Central memory CD8-positive, alpha-beta T cell (primary cell): ENCODE data around the gene ZNF750.

Source experiments
- ATAC-seq: fragments of 150-1000 bp; cut with Tn5 transposase; replicated peaks from 2 replicates; pipeline ENCODE4 v1.10.0; 2022; ENCODE audit warnings: mild to moderate bottlenecking, moderate FRiP score, moderate number of reproducible peaks; ENCODE audit not compliant: poor library complexity, severe bottlenecking; ENCODE audit errors: extremely low read depth
- DNase-seq, 2 donors: peaks; one replicate each; pipeline ENCODE4 v3.0.0; 2021; ENCODE audit warnings: low spot score in 2 of 2
- H3K27ac Mint-ChIP-seq: one replicate; pipeline ENCODE4 v1.8.0; 2022; ENCODE audit warnings: low read depth, mild to moderate bottlenecking, moderate library complexity, mixed read lengths
- H3K27me3 Mint-ChIP-seq: one replicate; pipeline ENCODE4 v1.8.0; 2022; ENCODE audit warnings: mixed read lengths
- H3K36me3 Mint-ChIP-seq: one replicate; pipeline ENCODE4 v1.8.0; 2022; ENCODE audit warnings: mild to moderate bottlenecking, moderate library complexity, mixed read lengths; ENCODE audit not compliant: insufficient read depth
- H3K4me1 Mint-ChIP-seq: one replicate; pipeline ENCODE4 v1.8.0; 2022; ENCODE audit warnings: mixed read lengths
- H3K4me3 Mint-ChIP-seq: one replicate; pipeline ENCODE4 v1.8.0; 2022; ENCODE audit warnings: mild to moderate bottlenecking, moderate library complexity, mixed read lengths
- H3K9me3 Mint-ChIP-seq: one replicate; pipeline ENCODE4 v1.8.0; 2022; ENCODE audit warnings: mixed read lengths

The ZNF750 gene

GRCh38 chr17:82879241-82879640 is 39.4 kb upstream of the ZNF750 start:
- DNase-seq: no peak
- Mint-ChIP-seq H3K27ac (peak overlapping the region; percentile 77), H3K36me3 (peaks cover 21% of the 10 kb centered on the region), H3K4me1 (peaks cover 55% of the 10 kb centered on the region), H3K27me3 (no peaks in the 10 kb centered on the region), H3K9me3 (no peaks in the 10 kb centered on the region), H3K4me3 (no peak overlapping the region)
- ATAC-seq: no peak

- Mint-ChIP-seq H3K9me3 (no peaks in the 10 kb centered on the region), H3K27me3 (no peaks in the 10 kb centered on the region), H3K4me1 (peaks cover 48% of the 10 kb centered on the region), H3K36me3 (peaks cover 15% of the 10 kb centered on the region), H3K27ac (peak overlapping the region; percentile 27), H3K4me3 (no peak overlapping the region)
- DNase-seq (no peak), ATAC-seq (no peak)
Measured at GRCh38 chr17:82878527-82878926, 38.7 kb upstream of the ZNF750 start.

GRCh38 chr17:82876602-82877379 is 37.0 kb upstream of the ZNF750 start:
- no peak for ATAC-seq
- no peak overlapping the region for H3K27ac Mint-ChIP-seq

GRCh38 chr17:82876149-82876548 is 36.3 kb upstream of the ZNF750 start:
- H3K27me3 Mint-ChIP-seq: no peaks in the 10 kb centered on the region
- no peaks in the 10 kb centered on the region for H3K9me3 Mint-ChIP-seq
- peaks cover 26% of the 10 kb centered on the region for H3K4me1 Mint-ChIP-seq
- peaks cover 15% of the 10 kb centered on the region for H3K36me3 Mint-ChIP-seq
- no peak overlapping the region for H3K4me3 Mint-ChIP-seq
- DNase-seq (no peak), ATAC-seq (no peak)
- no peak overlapping the region for H3K27ac Mint-ChIP-seq

More at GRCh38 chr17:82876602-82877379, 37.0 kb upstream of the ZNF750 start:
- no peaks in the 10 kb centered on the region for H3K27me3 Mint-ChIP-seq
- peaks cover 13% of the 10 kb centered on the region for H3K36me3 Mint-ChIP-seq
- DNase-seq: no peak
- no peaks in the 10 kb centered on the region for H3K9me3 Mint-ChIP-seq
- no peak overlapping the region for H3K4me3 Mint-ChIP-seq
- peaks cover 31% of the 10 kb centered on the region for H3K4me1 Mint-ChIP-seq

- Mint-ChIP-seq H3K4me1 (peaks cover 23% of the 10 kb centered on the region), H3K9me3 (no peaks in the 10 kb centered on the region), H3K4me3 (no peak overlapping the region), H3K27me3 (no peaks in the 10 kb centered on the region), H3K27ac (no peak overlapping the region), H3K36me3 (peaks cover 17% of the 10 kb centered on the region)
- DNase-seq (no peak), ATAC-seq (no peak)
Measured at GRCh38 chr17:82875407-82875856, 35.6 kb upstream of the ZNF750 start.

- Mint-ChIP-seq H3K4me1 (peaks cover 11% of the 10 kb centered on the region), H3K27me3 (no peaks in the 10 kb centered on the region), H3K27ac (no peak overlapping the region), H3K36me3 (peaks cover 19% of the 10 kb centered on the region), H3K9me3 (no peaks in the 10 kb centered on the region), H3K4me3 (no peak overlapping the region)
- DNase-seq (no peak), ATAC-seq (no peak)
Measured at GRCh38 chr17:82874011-82874835, 34.4 kb upstream of the ZNF750 start.

- no peaks in the 10 kb centered on the region for H3K9me3 Mint-ChIP-seq
- H3K4me1 Mint-ChIP-seq: peaks cover 8% of the 10 kb centered on the region
- H3K27ac Mint-ChIP-seq: no peak overlapping the region
- H3K4me3 Mint-ChIP-seq: no peak overlapping the region
- H3K27me3 Mint-ChIP-seq: no peaks in the 10 kb centered on the region
- H3K36me3 Mint-ChIP-seq: peaks cover 17% of the 10 kb centered on the region
- DNase-seq: no peak
- ATAC-seq: no peak
Measured at GRCh38 chr17:82873521-82873920, 33.7 kb upstream of the ZNF750 start.

- no peak overlapping the region for H3K4me3 Mint-ChIP-seq
- DNase-seq (no peak), ATAC-seq (no peak)
- peaks cover 8% of the 10 kb centered on the region for H3K4me1 Mint-ChIP-seq
- no peaks in the 10 kb centered on the region for H3K27me3 Mint-ChIP-seq
- no peaks in the 10 kb centered on the region for H3K9me3 Mint-ChIP-seq
- H3K36me3 Mint-ChIP-seq: peaks cover 17% of the 10 kb centered on the region
- H3K27ac Mint-ChIP-seq: no peak overlapping the region
Measured at GRCh38 chr17:82872591-82873520, 33.0 kb upstream of the ZNF750 start.

- no peaks in the 10 kb centered on the region for H3K9me3 Mint-ChIP-seq
- no peak overlapping the region for H3K27ac Mint-ChIP-seq
- no peaks in the 10 kb centered on the region for H3K27me3 Mint-ChIP-seq
- no peak overlapping the region for H3K4me3 Mint-ChIP-seq
- DNase-seq (no peak), ATAC-seq (no peak)
- peaks cover 17% of the 10 kb centered on the region for H3K36me3 Mint-ChIP-seq
- peaks cover 12% of the 10 kb centered on the region for H3K4me1 Mint-ChIP-seq
Measured at GRCh38 chr17:82871776-82872561, 32.1 kb upstream of the ZNF750 start.

GRCh38 chr17:82871056-82871775 is 31.4 kb upstream of the ZNF750 start:
- Mint-ChIP-seq H3K9me3 (no peaks in the 10 kb centered on the region), H3K27me3 (no peaks in the 10 kb centered on the region), H3K4me3 (no peak overlapping the region), H3K4me1 (peaks cover 12% of the 10 kb centered on the region), H3K27ac (no peak overlapping the region), H3K36me3 (peaks cover 17% of the 10 kb centered on the region)
- peak; percentile 36 for ATAC-seq
- no peak for DNase-seq

GRCh38 chr17:82870541-82870940 is 30.7 kb upstream of the ZNF750 start:
- no peak overlapping the region for H3K27ac Mint-ChIP-seq
- DNase-seq (no peak), ATAC-seq (no peak)
- peaks cover 17% of the 10 kb centered on the region for H3K36me3 Mint-ChIP-seq
- peaks cover 12% of the 10 kb centered on the region for H3K4me1 Mint-ChIP-seq
- H3K9me3 Mint-ChIP-seq: no peaks in the 10 kb centered on the region
- no peak overlapping the region for H3K4me3 Mint-ChIP-seq
- H3K27me3 Mint-ChIP-seq: no peaks in the 10 kb centered on the region
